ENCODE measurements around the gene CDC6.
"Not testable (repeated sequence)": the region's sequence is repeated elsewhere in the genome, so short reads cannot be mapped to it uniquely, and the experiment has no call there.

CDC6 gene

DNA sequence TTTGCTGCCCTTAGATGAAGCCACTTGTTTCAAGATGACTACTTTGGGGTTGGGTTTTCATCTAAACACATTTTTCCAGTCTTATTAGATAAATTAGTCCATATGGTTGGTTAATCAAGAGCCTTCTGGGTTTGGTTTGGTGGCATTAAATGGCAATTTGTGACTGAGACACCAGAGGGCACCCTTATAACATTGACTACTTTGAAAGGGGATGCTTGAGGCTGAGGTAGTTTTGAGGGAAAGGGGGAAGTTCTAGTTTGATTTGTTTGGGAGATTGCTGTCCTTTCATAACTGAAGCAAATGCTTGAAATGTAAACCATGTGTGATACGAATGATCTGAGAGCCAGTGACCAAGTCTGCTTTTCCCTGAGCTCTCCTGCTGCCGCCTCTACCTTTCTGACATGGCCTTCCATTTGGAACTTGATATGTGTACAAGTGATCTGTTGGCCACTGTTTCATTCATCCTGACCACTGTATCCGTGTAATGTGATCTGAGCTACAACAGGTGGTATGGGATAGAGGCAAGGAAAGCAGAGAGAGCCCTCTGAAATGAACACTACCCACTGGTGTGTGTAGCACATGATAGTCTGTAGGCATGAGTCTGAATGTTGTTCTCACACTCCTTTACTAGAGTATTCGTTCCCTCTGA, 15.5 kb downstream of the CDC6 start:
- DNase-seq (ENCODE audit: low spot score): peak; percentile 54
- ChIA-PET CTCF (interaction anchor here (0.5 to 3.8 kb wide), 10 partner anchors 9 to 343 kb away, joined by 3 to 36 read pairs (median 5); no protein-coding TSS in a partner anchor), POLR2A (ENCODE audit: low non-redundant PET) (interaction anchor here (0.6 to 1.0 kb wide), 2 partner anchors 51 to 1102 kb away, joined by 3 to 7 read pairs; no protein-coding TSS in a partner anchor)

DNA sequence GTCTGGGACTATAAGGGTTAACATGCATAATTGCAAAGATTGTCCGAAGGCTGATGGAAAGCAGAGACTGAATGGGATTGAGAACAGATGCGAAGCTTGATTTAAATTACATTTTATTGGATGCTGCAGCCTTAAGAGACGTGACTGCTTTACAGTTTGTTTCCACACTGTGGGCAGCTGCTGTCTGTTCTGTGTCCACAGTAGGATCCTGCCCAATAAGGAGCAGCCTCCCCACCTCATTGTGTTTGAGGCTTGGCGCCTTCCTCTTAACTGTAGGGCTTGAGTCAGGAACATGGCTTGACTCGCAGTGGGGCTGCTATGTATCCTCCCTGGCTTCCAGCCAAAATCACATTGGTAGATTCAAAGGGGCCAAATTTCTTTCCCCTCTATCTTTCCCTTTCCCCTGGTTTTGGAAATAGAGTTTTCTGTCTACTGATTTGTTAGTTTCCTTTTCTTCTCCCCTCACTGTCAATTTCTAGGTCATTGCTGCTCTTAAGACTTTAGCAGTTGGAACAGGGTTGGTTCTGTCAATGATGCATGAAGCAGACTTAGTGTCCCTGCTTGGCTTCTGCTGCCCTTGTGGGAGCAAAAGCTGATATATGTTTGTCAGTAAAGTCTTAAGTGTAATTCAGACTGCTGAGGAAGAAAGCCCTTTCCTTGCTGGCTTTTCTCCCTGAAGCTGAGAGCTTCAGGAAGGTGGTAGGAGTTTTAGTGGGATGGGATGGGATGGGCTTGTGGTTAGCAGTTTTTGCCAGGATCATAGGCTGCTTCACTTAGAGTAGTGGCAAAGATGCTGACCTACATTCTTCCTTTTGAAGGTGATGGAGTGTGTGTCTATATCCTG, 16.3 kb downstream of the CDC6 start:
- H3K27ac ChIP-seq: peak overlapping the region; percentile 53
- DNase-seq (ENCODE audit: low spot score): no peak
- TF ChIP-seq CTCF (conservative IDR thresholded peaks at IDR 0.05; ENCODE audit: low read depth): no peak
- ChIA-PET POLR2A (ENCODE audit: low non-redundant PET) (interaction anchor here (0.6 to 1.0 kb wide), 2 partner anchors 51 to 1103 kb away, joined by 3 to 7 read pairs; no protein-coding TSS in a partner anchor), CTCF (interaction anchor here (0.5 to 3.8 kb wide), 8 partner anchors 8 to 224 kb away, joined by 3 to 36 read pairs (median 6); no protein-coding TSS in a partner anchor)

More for the DNA sequence above, 15.5 kb downstream of the CDC6 start:
- no peak overlapping the region for H3K27ac ChIP-seq
- peak; percentile 76 for TF ChIP-seq CTCF (conservative IDR thresholded peaks at IDR 0.05; ENCODE audit: low read depth)

DNA sequence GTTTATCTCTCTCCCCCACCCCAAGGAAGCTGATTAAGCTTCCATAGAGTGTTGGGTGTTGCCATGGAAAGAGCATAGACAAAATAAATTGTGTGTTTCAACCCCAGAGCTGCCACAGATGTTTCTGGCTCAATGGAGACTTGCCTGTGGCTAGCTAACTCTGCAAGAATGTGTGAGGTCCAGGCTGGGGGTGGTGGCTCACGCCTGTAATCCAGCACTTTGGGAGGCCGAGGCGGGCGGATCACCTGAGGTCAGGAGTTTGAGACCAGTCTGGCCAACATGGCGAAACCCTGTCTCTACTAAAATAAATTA, 16.8 kb downstream of the CDC6 start:
- peak overlapping the region; percentile 53 for H3K27ac ChIP-seq
- POLR2A ChIA-PET (ENCODE audit: low non-redundant PET); DNase-seq (ENCODE audit: low spot score): not testable (repeated sequence)
- CTCF ChIA-PET: interaction anchor here (0.8 to 3.8 kb wide), 3 partner anchors 13 to 53 kb away, joined by 3 to 36 read pairs (median 4); no protein-coding TSS in a partner anchor

DNA sequence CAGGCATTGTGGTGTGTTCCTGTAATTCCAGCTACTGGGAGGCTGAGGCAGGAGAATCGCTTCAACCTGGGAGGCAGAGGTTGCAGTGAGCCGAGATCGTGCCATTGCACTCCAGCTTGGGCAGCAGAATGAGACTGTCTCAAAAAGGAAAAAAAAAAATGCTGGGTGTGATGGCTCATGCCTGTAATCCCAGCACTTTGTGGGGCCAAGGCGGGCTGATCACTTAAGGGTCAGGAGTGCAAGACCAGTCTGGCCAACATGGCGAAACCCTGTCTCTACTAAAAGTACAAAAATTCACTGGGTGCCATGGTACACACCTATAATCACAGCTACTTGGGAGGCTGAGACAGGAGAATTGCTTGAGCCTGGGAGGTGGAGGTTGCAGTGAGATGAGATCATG, 17.2 kb downstream of the CDC6 start:
- DNase-seq (ENCODE audit: low spot score); POLR2A ChIA-PET (ENCODE audit: low non-redundant PET): not testable (repeated sequence)
- CTCF ChIA-PET: interaction anchor here (0.8 to 3.8 kb wide), 3 partner anchors 12 to 53 kb away, joined by 3 to 36 read pairs (median 4); no protein-coding TSS in a partner anchor
- H3K27ac ChIP-seq: peak overlapping the region; percentile 53

DNA sequence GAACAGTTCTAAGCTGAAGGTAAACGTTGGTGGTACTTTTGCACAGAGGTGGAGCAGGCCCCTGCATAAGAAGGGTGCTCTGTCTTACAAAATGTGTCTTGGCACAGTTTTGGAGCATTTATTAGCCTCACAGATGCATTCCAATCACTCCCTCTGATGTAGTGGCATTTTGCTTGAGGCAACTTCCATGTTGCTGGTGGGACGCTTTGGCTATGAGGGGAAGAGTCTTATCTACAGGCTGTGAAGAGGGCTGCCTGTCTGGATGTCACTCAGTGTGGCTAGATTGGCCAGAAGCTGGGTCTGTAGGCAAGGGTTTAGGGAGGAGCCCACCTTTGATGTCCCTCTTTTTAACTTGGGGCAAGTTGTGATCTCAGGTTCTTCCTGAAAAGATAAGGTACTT, 18.7 kb downstream of the CDC6 start:
- DNase-seq (ENCODE audit: low spot score): no peak
- ChIA-PET POLR2A (ENCODE audit: low non-redundant PET) (no interaction called here), CTCF (interaction anchor here (0.7 to 2.2 kb wide), 2 partner anchors 11 to 48 kb away, joined by 3 to 13 read pairs; no protein-coding TSS in a partner anchor)
- TF ChIP-seq CTCF (conservative IDR thresholded peaks at IDR 0.05; ENCODE audit: low read depth): no peak
- peak overlapping the region; percentile 58; the same call in 1 of the 2 replicates for H3K27ac ChIP-seq

DNA sequence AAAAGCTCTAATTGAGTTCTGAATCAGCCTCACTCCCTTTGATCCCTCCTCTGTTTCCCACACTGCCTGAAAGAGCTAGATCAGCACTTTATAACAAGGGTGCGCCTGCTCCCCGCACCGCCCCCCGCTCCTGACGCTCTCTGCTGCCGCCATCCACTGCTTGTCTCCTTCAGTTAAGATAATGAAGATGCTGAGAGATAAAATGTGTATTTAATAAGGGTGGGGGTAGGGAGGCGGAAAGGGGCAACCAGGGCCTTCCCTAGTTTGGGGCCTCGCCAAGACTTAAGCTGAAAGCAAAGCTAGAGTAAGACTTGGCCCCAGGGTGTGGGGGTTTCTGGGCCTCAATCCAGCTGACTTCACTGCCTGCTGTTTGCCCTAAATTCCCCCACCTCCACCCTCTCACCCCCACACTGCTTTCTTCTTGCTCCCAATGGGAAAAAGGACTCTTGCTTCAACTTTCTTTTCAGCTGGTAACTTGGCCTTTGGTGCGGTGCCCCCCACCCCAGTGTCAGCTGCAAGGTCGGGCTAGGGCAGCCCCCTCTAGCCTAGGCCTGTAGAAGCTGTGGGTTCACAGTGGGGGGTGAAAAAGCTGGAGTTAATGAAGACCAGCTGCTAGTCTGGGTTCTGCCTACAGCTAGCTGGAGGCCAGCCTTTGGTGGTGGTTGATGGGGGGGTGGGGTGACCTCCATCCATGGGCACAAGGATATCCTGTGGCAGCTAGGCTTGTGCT, 19.5 kb downstream of the CDC6 start:
- ChIA-PET CTCF (interaction anchor here (0.6 to 2.2 kb wide), 6 partner anchors 10 to 1107 kb away, joined by 3 to 13 read pairs (median 6); partner anchors contain the start of gene RPL19), POLR2A (ENCODE audit: low non-redundant PET) (interaction anchor here (0.6 to 1.2 kb wide), 3 partner anchors 19 to 98 kb away, joined by 3 read pairs; no protein-coding TSS in a partner anchor)
- no peak for DNase-seq (ENCODE audit: low spot score)
- TF ChIP-seq CTCF (conservative IDR thresholded peaks at IDR 0.05; ENCODE audit: low read depth): no peak
- peak overlapping the region; percentile 58 for H3K27ac ChIP-seq

Data from RWPE1 (cell line).